ENCODE results near the gene TNNI3K.

Gene TNNI3K

DNA sequence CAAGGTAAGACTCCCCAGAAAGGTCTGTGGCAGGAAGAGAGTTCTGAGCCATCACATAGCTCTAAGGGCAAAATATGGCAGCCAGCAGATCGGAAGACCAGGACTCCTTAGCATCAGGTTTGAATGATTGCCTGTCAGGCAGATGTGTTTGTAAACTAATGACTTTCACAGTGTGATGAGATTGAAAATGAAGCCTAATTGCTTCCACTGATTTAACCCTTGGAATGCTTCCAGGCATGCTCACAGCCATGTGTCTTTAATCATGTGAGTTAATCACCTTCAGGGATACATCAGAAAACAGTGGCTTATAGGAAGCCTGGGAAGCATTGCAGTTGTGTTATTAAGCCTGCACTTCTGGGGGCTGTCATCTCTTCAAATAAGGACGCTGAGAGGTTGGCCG lies 194.4 kb downstream of the TNNI3K start:
- DNase-seq: no peak
- intact Hi-C loops (cut with DNase I): no loop called here

DNA sequence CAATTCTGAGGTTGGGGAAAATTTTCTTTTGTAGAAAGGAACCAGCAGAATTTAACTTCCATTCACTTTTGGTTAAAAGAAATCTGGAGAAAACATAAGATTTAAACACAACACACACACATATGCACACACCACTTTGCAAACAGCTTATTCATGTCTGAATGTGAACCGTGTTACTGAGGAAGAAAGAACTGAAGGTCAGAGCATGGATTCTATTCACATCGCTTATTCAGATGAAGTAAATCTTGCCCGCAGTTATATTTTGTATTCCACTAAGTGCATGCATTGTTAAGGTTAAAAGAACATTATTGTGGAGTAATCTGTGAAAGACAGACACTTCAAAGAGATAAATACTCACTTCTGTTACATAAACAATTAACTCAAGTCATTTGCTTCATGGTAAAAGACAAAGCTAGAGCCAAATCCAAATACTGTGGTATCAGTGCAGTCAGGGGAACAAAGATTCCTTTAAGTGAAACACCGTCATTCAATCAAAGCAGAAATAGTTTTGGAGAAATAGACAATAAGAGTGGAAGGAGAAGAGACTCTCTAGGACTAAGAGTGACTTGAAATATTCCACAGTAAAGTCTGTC lies 195.3 kb downstream of the TNNI3K start:
- intact Hi-C loops (cut with DNase I): no loop called here
- no peak for DNase-seq

DNA sequence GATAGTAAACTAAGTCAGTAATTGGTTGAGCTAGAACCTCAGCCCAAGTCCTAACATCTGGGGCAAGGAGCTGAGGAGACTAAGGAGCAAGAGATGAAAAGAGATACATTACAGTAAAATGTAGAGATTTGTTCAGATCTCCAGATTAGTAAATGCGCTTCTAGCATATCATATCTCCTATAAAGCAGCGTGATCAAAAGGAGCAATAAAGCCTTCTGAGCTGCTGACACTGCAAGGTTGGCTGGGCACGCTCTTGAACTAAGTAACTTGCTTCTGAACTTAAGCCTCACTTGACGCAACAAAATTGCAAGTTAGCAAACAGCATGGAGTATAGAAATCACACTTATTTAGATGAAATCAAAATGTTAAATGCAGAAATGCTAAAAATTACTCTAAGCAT lies 196.3 kb downstream of the TNNI3K start:
- DNase-seq: no peak
- intact Hi-C loops (cut with DNase I): no loop called here

GRCh38 chr1:74432325-74432724 lies 197.1 kb downstream of the TNNI3K start:
- intact Hi-C loops (cut with DNase I): no loop called here

GRCh38 chr1:74434321-74434720 lies 199.1 kb downstream of the TNNI3K start:
- no peak for DNase-seq
- intact Hi-C loops (cut with DNase I): no loop called here

More at GRCh38 chr1:74432325-74432724, 197.1 kb downstream of the TNNI3K start:
- no peak for DNase-seq

DNA sequence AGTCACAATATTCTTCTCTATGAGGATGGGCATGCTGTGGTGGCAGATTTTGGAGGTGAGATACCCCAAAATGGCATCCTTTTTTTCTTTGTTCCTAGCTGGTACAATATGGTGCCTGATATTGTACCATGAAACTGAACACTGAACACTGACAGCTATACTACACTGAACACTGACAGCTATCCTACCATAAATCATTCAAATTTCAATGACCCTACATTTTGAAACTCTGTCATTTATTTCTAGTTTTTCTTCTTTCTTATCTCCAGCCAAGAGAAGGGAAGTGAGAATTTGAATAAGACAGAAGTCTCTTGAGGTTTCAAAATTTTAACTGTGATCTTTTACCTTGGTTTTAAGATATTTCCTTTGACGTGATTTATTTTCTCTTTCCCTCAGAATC lies 200.9 kb downstream of the TNNI3K start:
- no peak for DNase-seq
- intact Hi-C loops (cut with DNase I): no loop called here

GRCh38 chr1:74437035-74437434 lies 201.8 kb downstream of the TNNI3K start:
- intact Hi-C loops (cut with DNase I): no loop called here
- no peak for DNase-seq

- no peak for DNase-seq
- intact Hi-C loops (cut with DNase I): no loop called here
These were observed 216.8 kb downstream of the TNNI3K start for GRCh38 chr1:74452035-74452434.

GRCh38 chr1:74453277-74453676 lies 218.1 kb downstream of the TNNI3K start:
- intact Hi-C loops (cut with DNase I): no loop called here
- no peak for DNase-seq

- DNase-seq: no peak
- intact Hi-C loops (cut with DNase I): no loop called here
These were observed 220.2 kb downstream of the TNNI3K start for GRCh38 chr1:74455390-74455789.

DNA sequence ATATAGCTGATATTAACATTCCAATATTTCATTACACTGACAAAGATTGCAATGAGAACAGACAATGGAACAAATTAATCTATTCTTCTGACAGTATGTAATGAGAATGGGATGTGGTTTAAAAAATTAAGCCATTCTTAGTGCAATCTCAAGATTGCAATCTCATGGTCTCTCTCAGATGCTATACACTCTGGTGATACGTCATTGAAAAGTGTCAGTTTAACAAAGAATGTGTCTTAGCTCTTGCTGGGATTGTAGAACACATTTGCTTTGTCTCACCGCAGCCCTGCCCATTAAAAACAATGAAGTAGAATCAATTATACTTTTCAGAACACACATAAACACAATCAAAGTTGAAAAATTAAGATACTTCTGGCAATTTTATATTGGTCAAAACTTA lies 222.1 kb downstream of the TNNI3K start:
- DNase-seq: no peak
- intact Hi-C loops (cut with DNase I): no loop called here

- peak in 1 of 10 donors; percentile 56 for DNase-seq
- intact Hi-C loops (cut with DNase I): no loop called here
These were observed 228.3 kb downstream of the TNNI3K start for GRCh38 chr1:74463333-74463988.

GRCh38 chr1:74464037-74464436 lies 228.8 kb downstream of the TNNI3K start:
- no peak for DNase-seq
- intact Hi-C loops (cut with DNase I): no loop called here

DNA sequence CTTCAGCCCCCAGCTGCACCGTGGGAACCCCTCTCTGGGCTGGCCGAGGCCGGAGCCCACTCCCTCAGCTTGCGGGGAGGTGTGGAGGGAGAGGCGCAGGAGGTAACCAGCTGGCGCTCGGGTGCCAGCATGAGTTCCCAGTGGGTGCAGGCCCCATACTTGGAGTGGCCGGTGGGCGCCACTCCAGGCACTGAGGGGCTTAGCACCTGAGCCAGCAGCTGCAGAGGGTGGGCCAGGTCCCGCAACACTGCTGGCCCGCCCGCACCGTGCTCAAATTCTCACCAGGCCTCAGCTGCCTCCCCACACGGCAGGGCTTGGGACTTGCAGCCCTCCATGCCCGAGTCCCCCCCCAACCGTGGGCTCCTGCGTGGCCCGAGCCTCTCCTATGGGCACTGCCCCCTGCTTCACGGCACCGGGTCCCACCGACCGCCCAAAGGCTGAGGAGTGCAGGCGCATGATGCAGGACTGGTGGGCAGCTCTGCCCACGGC lies 230.1 kb downstream of the TNNI3K start:
- DNase-seq: peak in 3 of 10 donors; percentile 58 to 72 (median 67)
- intact Hi-C loops (cut with DNase I): no loop called here

- intact Hi-C loops (cut with DNase I): no loop called here
- no peak for DNase-seq
These were observed 232.7 kb downstream of the TNNI3K start for GRCh38 chr1:74467786-74468377.

DNA sequence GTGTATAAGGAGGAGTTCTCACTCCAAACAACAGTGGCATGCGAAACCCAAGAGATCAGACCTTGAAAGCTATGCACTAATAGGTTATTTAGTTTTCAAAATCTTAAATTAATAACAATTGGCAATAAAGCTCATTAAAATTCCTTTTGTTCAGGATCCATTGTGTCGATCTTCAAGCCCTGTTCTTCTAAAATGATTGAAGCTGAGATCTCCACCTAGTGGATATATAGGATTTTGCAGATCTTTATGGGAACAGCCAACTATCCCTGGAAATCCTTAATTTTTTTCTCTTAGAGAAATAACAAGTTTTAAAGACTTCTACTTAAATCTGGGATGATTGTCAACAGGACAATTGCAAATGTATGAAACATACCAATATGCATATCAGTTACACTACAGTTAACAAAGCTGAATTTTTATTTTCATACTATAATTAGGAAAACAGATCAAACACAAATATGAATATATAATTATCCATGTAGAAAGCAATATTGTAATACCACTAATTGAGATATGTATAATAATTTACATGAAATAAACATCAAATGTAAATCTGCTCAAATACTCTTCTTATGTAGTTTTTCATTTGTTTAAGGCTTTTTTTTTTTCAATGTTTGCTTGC lies 233.9 kb downstream of the TNNI3K start:
- intact Hi-C loops (cut with DNase I): no loop called here
- DNase-seq: no peak

GRCh38 chr1:74470251-74470650 lies 235.1 kb downstream of the TNNI3K start:
- no peak for DNase-seq

GRCh38 chr1:74470936-74471335 lies 235.7 kb downstream of the TNNI3K start:
- intact Hi-C loops (cut with DNase I): no loop called here
- DNase-seq: no peak

More at GRCh38 chr1:74470251-74470650, 235.1 kb downstream of the TNNI3K start:
- intact Hi-C loops (cut with DNase I): no loop called here

GRCh38 chr1:74471470-74471869 lies 236.3 kb downstream of the TNNI3K start:
- intact Hi-C loops (cut with DNase I): no loop called here
- no peak for DNase-seq

DNA sequence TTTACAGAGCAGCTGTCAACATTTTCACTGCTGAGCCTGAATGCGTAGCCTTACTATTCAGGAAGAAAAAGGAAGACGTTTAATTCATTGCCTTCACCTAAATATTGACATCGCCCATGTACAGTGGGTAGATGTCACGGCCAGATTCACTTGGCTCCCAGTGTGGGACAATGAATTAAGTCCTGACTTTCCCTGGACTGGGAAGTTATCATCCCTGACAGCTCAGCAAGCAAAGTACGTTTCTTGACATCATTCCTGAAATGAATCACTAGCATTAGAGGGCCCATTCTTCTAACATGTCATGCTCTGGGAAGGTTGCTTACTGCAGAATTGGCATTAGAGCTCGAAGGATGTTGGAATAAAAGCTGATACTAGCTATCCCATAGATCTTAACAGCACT lies 239.4 kb downstream of the TNNI3K start:
- DNase-seq: no peak
- intact Hi-C loops (cut with DNase I): no loop called here

- intact Hi-C loops (cut with DNase I): no loop called here
- no peak for DNase-seq
These were observed 243.8 kb downstream of the TNNI3K start for GRCh38 chr1:74478979-74479378.

Measured in posterior cingulate gyrus (tissue), 11 donors.